Measurements from ENCODE around the gene TBRG4.

GRCh38 chr7:45061352-45061751 lies 50.1 kb downstream of the TBRG4 start:
- no peak for TF ChIP-seq POLR2A (IDR thresholded peaks at IDR 0.05)
- TF ChIP-seq, protein P1, sequence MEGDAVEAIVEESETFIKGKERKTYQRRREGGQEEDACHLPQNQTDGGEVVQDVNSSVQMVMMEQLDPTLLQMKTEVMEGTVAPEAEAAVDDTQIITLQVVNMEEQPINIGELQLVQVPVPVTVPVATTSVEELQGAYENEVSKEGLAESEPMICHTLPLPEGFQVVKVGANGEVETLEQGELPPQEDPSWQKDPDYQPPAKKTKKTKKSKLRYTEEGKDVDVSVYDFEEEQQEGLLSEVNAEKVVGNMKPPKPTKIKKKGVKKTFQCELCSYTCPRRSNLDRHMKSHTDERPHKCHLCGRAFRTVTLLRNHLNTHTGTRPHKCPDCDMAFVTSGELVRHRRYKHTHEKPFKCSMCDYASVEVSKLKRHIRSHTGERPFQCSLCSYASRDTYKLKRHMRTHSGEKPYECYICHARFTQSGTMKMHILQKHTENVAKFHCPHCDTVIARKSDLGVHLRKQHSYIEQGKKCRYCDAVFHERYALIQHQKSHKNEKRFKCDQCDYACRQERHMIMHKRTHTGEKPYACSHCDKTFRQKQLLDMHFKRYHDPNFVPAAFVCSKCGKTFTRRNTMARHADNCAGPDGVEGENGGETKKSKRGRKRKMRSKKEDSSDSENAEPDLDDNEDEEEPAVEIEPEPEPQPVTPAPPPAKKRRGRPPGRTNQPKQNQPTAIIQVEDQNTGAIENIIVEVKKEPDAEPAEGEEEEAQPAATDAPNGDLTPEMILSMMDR (IDR thresholded peaks at IDR 0.05): no peak
- TF ChIP-seq EP300 (IDR thresholded peaks at IDR 0.05): no peak
- no peak for TF ChIP-seq POLR2AphosphoS5 (IDR thresholded peaks at IDR 0.05)
